Endothelial cell of umbilical vein (primary cell): ENCODE data around the gene KCNJ15. TPM values are rescaled to one million over a fixed set of nuclear protein-coding genes. Genes with fewer than 3 reads are reported as not detected.

Source experiments
- BruUV-seq: library from RNA; stranded (reverse); fragments of 400-500 nt; replicated peaks from 2 replicates; lab custom pipeline; 2021; lab: Mats Ljungman, UMichigan
- CTCF ChIA-PET: fragments of 300-600, 350-600 bp; sonication (Branson Sonifier 250); formaldehyde crosslinking; loops from one replicate; lab custom pipeline; 2021; ENCODE audit warnings: antibody characterized with exemption, inconsistent platforms; lab: Charles Lee
- POLR2A ChIA-PET: fragments of 300-600, 350-600 bp; sonication (Branson Sonifier 250); formaldehyde crosslinking; loops from one replicate; lab custom pipeline; 2021; ENCODE audit warnings: antibody characterized with exemption, inconsistent platforms; lab: Charles Lee
- DNase-seq: peaks from one replicate; pipeline ENCODE4 v3.0.0-alpha.2; 2011; ENCODE audit warnings: low read depth, low spot score
- FAIRE-seq: peaks from 2 replicates; lab custom pipeline; 2011; peaks lifted over from hg19 to GRCh38; lab: Jason Lieb, UNC
- H2AFZ ChIP-seq: 2 replicates; pipeline ENCODE4 v1.6.0; 2012; ENCODE audit warnings: low read depth, low read length, control low read depth, inconsistent platforms
- H3K27ac ChIP-seq: 2 replicates; pipeline ENCODE4 v1.5.1; 2011; ENCODE audit warnings: low read depth, mild to moderate bottlenecking, control low read depth, low read length, moderate library complexity; ENCODE audit not compliant: insufficient read depth
- H3K27me3 ChIP-seq, 2 experiments: 2 replicates each; pipeline versions ENCODE4 v1.6.0 to v1.6.1; 2011; ENCODE audit warnings: low read length in 2 of 2, mixed read lengths in 1 of 2; ENCODE audit not compliant: control insufficient read depth in 2 of 2, insufficient read depth in 2 of 2
- H3K36me3 ChIP-seq, 2 experiments: 2 replicates in 1 of 2; 3 replicates in 1 of 2; pipeline ENCODE4 v1.5.1; 2011; ENCODE audit warnings: low read length in 2 of 2, mild to moderate bottlenecking in 1 of 2, moderate library complexity in 1 of 2; ENCODE audit not compliant: control insufficient read depth in 2 of 2, insufficient read depth in 2 of 2; ENCODE audit errors: extremely low read depth in 1 of 2
- H3K4me1 ChIP-seq: 3 replicates; pipeline ENCODE4 v1.5.1; 2011; ENCODE audit warnings: mild to moderate bottlenecking, low read length; ENCODE audit not compliant: control insufficient read depth, insufficient read depth; ENCODE audit errors: extremely low read depth
- H3K4me2 ChIP-seq: 2 replicates; pipeline ENCODE4 v1.6.1; 2011; ENCODE audit warnings: low read length, control low read depth, mixed read lengths; ENCODE audit not compliant: insufficient read depth
- H3K4me3 ChIP-seq, 3 experiments: fragments of 200-600 bp in 1 of 3; sonication (generic), shearing (Covaris generic) in 1 of 3; replicated peaks in 1 of 3; 2 replicates each; pipeline ENCODE4 v1.5.1; 2011 to 2016; ENCODE audit warnings: control low read depth in 3 of 3, low read length in 3 of 3, mild to moderate bottlenecking in 2 of 3, inconsistent platforms in 1 of 3, low read depth in 1 of 3, moderate library complexity in 1 of 3; ENCODE audit not compliant: insufficient read depth in 1 of 3
- H3K79me2 ChIP-seq: 2 replicates; pipeline ENCODE4 v1.6.0; 2012; ENCODE audit warnings: low read length, inconsistent platforms; ENCODE audit not compliant: control insufficient read depth, insufficient read depth
- H3K9ac ChIP-seq: replicated peaks from 2 replicates; pipeline ENCODE3; 2011; ENCODE audit warnings: low read length, control low read depth; ENCODE audit not compliant: insufficient read depth; ENCODE audit errors: extremely low read depth
- H3K9me1 ChIP-seq: replicated peaks from 3 replicates; pipeline ENCODE4 v1.6.0; 2011; ENCODE audit warnings: mild to moderate bottlenecking, low read length; ENCODE audit not compliant: control insufficient read depth, insufficient read depth; ENCODE audit errors: extremely low read depth
- H3K9me3 ChIP-seq: replicated peaks from 2 replicates; pipeline ENCODE4 v1.5.1; 2012; ENCODE audit warnings: low read length, inconsistent platforms; ENCODE audit not compliant: control insufficient read depth, insufficient read depth
- H4K20me1 ChIP-seq: replicated peaks from 2 replicates; pipeline ENCODE3; 2011; ENCODE audit warnings: mild to moderate bottlenecking, low read length; ENCODE audit not compliant: control insufficient read depth, insufficient read depth; ENCODE audit errors: extremely low read depth
- CTCF ChIP-seq, 2 donors: IDR thresholded peaks; 1 replicate in 1 of 2; 2 replicates in 1 of 2; pipeline ENCODE4 v1.5.1; 2011; ENCODE audit warnings: low read length in 2 of 2, mild to moderate bottlenecking in 2 of 2, moderate library complexity in 2 of 2, control low read depth in 1 of 2, inconsistent platforms in 1 of 2, low read depth in 1 of 2; ENCODE audit not compliant: insufficient read depth in 1 of 2; ENCODE audit errors: extremely low read depth in 1 of 2
- EZH2 ChIP-seq: IDR thresholded peaks from 2 replicates; pipeline ENCODE4 v1.6.1; 2012; ENCODE audit warnings: borderline replicate concordance, low read depth, mild to moderate bottlenecking, moderate library complexity, low read length, inconsistent platforms; ENCODE audit not compliant: severe bottlenecking
- FOS ChIP-seq: IDR thresholded peaks from 2 replicates; pipeline ENCODE4 v1.6.1; 2011; ENCODE audit warnings: mild to moderate bottlenecking, low read length, moderate library complexity, borderline replicate concordance; ENCODE audit not compliant: insufficient read depth
- GATA2 ChIP-seq: IDR thresholded peaks from 2 replicates; pipeline ENCODE4 v1.7.0; 2011; ENCODE audit warnings: low read depth, mild to moderate bottlenecking, moderate library complexity, mixed read lengths, low read length; ENCODE audit not compliant: insufficient read length, insufficient read depth
- JUN ChIP-seq: IDR thresholded peaks from 2 replicates; pipeline ENCODE4 v1.6.1; 2011; ENCODE audit warnings: borderline replicate concordance, low read depth; ENCODE audit not compliant: insufficient read length, insufficient read depth
- MAX ChIP-seq: IDR thresholded peaks from 2 replicates; pipeline ENCODE4 v1.6.1; 2011; ENCODE audit not compliant: insufficient read depth, insufficient read length
- MYC ChIP-seq: IDR thresholded peaks from one replicate; pipeline ENCODE4 v1.6.1; 2011; ENCODE audit warnings: mild to moderate bottlenecking, low read depth, low read length
- POLR2A ChIP-seq: IDR thresholded peaks from 2 replicates; pipeline ENCODE4 v1.6.1; 2012; ENCODE audit warnings: low read depth, mild to moderate bottlenecking, control low read depth, low read length
- POLR2AphosphoS5 ChIP-seq: IDR thresholded peaks from 2 replicates; pipeline ENCODE4 v1.6.1; 2012; ENCODE audit warnings: low read depth, mild to moderate bottlenecking, control low read depth, low read length, moderate library complexity; ENCODE audit not compliant: insufficient read depth
- dilution Hi-C: fragments of 300-500 bp; cut with MboI; formaldehyde crosslinking; loops from one replicate; pipeline ENCODE4 v1.15.0; 2019; ENCODE audit warnings: low sequenced_read_pairs; ENCODE audit not compliant: extremely low pct_ligation_motif_present
- intact Hi-C: fragments of 100-400 bp; cut with micrococcal nuclease; formaldehyde crosslinking; loops from one replicate; pipeline ENCODE4 v1.10.0; 2022
- polyA plus RNA-seq, 4 experiments: library from polyadenylated mRNA; depleted of rRNA in 3 of 4; stranded (reverse) in 3 of 4; unstranded in 1 of 4; fragments of >200 nt; gene quantifications; 2 replicates each; pipeline versions ENCODE4 v1.2.1 to v1.2.3, GENCODE V29; 2011 to 2012; ENCODE audit warnings: missing spikeins in 1 of 4
- total RNA-seq: library from RNA; stranded (reverse); gene quantifications from 2 replicates; pipeline ENCODE4 v1.2.3, GENCODE V29; 2021

KCNJ15 gene
- total and polyA plus RNA-seq, 2 donors (not counting 3 experiments of a cell fraction or from before 2014, with no cell fraction given), result 1.4 to 1.5 TPM

GRCh38 chr21:38267136-38267755 lies 10.5 kb downstream of the KCNJ15 start:
- H3K36me3 ChIP-seq, result no peaks in the 10 kb centered on the region
- dilution Hi-C loops, result no loop called here
- H3K9ac ChIP-seq, result no peak overlapping the region
- no peak overlapping the region for H2AFZ ChIP-seq
- FAIRE-seq (no peak), DNase-seq (no peak)
- no peak for TF ChIP-seq GATA2
- TF ChIP-seq MYC, result no peak
- TF ChIP-seq POLR2AphosphoS5, result no peak
- TF ChIP-seq FOS, result no peak
- TF ChIP-seq CTCF (IDR thresholded peaks at IDR 0.05; ENCODE audit: extremely low read depth in 1 of 2, insufficient read depth in 1 of 2, low read depth in 1 of 2, low read length in 2 of 2), result no peak
- TF ChIP-seq JUN, result no peak
- no peak for TF ChIP-seq MAX
- TF ChIP-seq POLR2A, result no peak
- TF ChIP-seq EZH2, result no peak
- H3K4me1 ChIP-seq, result no peaks in the 10 kb centered on the region
- intact Hi-C loops, result no loop called here
- no peaks in the 10 kb centered on the region for H3K9me3 ChIP-seq
- no peaks in the 10 kb centered on the region for H4K20me1 ChIP-seq
- H3K27ac ChIP-seq, result no peak overlapping the region
- ChIA-PET POLR2A (no interaction called here), CTCF (no interaction called here)
- no TSS peak for BruUV-seq
- peaks cover 10 to 26% of the 10 kb centered on the region in 2 experiments for H3K27me3 ChIP-seq
- H3K9me1 ChIP-seq, result no peaks in the 10 kb centered on the region
- no peak overlapping the region for H3K4me2 ChIP-seq
- H3K4me3 ChIP-seq, result no peak overlapping the region
- H3K79me2 ChIP-seq, result no peaks in the 10 kb centered on the region
